Measurements from ENCODE around the gene ZNF646.

The ZNF646 gene

DNA sequence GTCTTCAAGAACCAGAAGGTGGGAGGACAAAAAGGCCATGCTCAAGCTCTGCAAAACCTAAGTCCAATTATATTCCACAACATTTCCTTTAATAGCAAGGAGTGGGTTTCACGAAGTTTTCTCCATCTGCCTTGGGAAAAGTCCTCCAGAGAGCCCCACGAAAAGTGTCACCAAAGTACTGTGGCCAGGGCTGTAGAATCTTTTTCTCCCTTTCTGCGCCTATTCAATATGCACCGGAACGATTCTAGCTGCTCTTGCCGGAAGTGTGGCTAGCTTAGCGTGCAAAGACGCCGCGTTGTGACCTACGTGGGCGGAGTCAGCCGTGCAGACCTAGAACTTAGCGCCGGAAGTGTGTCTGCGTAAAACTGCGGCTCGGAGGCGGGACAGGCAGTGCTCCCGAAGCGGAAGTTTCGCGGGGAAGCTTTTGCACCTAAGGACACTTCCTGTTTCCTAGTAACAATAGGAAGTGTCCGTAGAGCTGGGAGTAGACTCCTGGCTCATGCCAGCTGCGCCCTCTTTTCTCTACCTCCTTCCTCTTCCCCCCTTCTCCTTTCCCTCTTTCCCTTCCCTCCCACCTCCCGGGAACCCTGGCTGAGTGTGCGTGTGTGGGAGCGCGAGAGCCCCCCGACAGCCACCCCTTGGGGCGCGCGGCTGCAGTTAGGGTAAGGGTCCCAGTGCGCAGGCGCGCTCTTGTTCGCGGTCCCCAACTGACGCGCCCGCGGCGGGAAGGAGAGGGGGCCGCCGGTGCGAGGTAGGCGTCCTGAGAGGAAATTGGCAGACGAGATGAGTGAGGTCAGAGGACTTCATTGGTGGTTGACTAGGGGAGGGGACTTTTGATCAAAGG is at the start of gene ZNF646, which contains the start of gene ZNF668:
ZNF646 (plus strand) TSS at position 453 of the 844 bp plus-strand sequence. CDS start 1,903 bp downstream, outside the sequence.
ZNF668 (minus strand) TSS at position 271 of the 844 bp plus-strand sequence. CDS start 9,781 bp downstream, outside the sequence.
- peak; percentile 98 for DNase-seq

DNA sequence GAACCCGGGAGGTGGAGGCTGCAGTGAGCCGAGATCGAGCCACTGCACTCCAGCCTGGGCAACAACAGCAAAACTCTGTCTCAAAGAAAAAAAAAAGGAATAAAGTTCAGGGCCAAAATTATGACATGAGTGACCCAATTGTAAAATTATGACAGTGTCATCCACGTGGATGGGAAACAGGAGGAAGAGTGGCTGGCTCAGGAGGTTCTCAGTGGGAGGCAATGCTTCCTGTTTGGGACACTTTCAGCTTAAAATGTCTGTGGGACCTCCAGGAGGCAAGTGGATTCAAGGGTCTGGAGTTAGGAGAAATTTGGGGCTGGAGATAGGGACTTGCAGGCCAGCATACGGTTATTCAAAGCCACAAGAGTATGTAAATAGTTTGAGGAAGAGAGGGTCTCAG is 48.9 kb upstream of the ZNF646 start:
- DNase-seq, result no peak

DNA sequence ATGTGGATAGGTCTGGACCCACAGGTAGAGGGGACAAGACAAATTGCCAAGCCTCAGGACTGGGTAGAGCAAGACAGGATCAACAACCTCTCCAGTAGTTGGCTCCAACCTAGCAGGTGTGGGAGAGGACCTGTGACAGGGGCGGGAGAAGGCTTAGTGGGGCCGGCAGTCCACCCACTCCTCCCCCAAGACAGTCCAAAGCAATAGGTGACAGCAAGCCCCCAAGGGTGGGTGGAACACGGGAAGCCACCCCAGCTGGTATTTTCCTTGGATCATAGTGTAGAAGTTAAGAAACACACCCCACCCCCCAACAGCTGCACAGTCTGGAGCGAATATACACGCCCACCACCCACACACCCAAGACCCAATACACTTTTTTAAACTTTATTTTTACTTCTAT is 45.0 kb upstream of the ZNF646 start:
- no peak for DNase-seq

DNA sequence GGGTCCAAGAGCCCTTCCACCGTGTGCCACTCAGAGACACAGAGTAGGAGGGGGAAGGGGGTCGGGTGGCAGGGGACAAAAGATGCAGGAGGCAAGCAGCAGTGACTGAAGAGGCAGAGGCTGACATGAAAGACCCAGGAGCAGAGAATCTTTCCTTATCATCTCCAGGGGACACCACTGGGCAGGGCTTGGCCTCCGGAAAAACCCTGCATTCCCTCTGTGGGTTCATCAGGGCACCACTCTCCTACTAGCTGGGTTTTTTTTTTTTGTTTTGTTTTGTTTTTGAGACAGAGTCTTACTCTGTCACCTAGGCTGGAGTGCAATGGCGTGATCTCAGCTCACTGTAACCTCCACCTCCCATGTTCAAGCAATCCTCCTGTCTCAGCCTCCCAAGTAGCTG is 42.9 kb upstream of the ZNF646 start:
- DNase-seq, result no peak

DNA sequence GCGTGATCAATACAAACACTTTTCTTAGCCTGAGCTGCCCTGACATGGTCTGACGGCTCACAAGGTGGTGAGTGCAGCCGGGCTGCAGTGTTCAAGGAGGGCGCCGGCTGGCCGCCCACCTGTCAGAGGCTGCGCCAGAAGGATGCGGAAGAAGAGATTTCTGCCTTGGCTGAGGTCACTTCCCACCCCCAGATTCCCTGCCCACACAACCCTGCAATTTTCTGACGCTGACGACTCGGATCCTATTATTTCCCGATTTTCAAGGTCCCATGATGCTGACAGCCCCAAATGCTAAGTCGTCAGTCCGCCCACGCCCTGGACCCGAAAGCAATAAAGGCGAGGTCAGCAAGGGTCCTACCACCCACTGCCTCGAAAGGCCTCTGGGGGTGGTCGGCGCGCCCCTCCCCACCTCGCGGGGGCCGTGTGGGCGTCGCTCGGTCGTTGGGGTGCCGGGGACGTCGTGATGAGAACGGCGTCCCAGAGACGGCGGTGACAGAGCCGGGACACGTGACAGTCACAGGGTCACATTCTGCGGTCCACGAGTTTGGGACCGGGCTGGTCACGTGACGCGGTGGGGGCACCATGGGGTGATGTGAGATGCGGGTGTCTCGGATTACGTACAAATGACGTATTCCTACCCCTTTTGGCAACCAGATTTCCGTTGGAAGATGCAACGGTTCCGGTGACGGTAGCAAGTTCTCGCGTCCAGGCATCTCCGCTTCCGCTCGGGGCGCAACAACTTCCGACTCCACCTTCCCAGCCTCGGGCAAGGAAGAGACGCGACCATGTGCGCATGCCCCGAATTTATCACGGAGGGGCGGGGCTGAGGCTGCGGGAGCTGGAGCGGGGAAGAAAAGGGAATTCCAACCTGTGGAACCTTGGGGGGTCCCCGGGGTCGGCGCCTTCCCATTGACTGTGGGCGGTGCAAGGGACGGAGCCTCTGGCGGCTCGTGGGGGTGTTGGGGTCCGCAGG is 41.2 kb upstream of the ZNF646 start, which contains the start of gene STX4:
STX4 (plus strand) TSS at position 823 of the 973 bp plus-strand sequence. CDS start 248 bp downstream, outside the sequence.
- DNase-seq, result peak; percentile 96

GRCh38 chr16:31033709-31034492 is 40.3 kb upstream of the ZNF646 start:
- DNase-seq, result peak; percentile 87

- no peak for DNase-seq
These were observed 37.5 kb upstream of the ZNF646 start for GRCh38 chr16:31036691-31037090.

DNA sequence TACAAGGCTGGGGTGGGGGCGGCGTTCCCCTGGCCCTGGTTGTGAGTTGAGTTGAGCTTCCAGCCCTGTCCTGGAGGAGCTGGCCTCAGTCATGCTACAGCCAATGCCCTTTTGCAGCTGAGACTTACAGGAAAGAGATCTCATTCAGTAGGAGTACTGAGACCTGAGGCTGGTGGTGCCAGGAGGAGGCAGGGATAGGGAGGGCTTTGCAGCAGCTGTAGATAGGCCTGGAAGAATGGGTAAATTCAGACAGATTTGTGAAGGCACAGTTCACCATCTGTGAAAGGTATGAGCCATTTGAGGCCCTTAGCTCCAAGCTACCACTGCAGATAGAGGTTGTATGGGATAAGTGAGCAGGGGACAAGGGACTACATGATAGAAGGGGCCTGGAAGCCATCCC is 35.2 kb upstream of the ZNF646 start:
- no peak for DNase-seq

DNA sequence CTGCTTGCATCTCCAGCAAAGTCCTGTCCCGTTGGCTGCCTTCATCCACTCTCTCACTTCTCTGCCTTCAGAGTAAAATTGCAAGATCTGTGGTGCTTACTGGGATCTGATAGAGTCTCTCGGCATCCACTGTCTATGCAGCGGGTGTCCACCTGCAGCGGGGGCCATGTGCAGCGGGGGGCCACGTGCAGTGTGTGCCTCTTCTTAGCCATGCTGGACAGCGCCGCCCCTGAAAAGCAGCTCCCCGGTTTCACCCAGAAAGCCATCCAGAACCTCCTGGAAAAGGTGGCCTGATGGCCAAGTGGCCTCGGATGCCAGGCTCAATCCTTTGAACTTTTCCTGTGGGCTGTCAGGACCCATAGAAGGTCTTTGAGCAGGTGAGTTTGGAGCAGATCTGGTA is 31.4 kb upstream of the ZNF646 start:
- DNase-seq, result no peak

- no peak for DNase-seq
These were observed 30.9 kb upstream of the ZNF646 start for GRCh38 chr16:31043352-31043751.

DNA sequence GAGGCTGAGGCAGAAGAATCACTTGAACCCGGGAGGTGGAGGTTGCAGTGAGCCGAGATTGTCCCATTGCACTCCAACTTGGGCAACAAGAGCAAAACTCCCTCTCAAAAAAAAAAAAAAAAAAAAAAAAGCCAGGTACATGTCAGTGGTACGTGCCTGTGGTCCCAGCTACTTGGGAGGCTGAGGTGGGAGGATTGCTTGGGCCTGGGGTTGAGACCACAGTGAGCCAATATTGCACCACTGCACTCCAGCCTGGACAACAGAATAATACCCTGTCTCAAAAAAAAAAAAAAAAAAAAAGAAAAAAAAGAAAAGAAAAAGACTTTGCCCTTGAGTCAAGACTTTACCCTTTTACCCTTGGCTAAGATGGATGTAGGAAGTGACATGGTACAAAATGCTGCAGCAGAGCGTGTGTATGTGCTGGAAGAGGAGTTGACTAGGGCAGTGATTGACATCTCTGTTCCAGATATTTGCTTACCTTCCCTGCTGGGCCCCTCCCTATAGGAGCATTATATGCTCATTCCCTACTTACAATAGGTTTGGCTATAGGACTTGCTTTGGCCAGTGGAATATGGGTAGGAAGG is 30.2 kb upstream of the ZNF646 start:
- no peak for DNase-seq

GRCh38 chr16:31050280-31051030 is 23.8 kb upstream of the ZNF646 start:
- no peak for DNase-seq

GRCh38 chr16:31052114-31052513 is 22.1 kb upstream of the ZNF646 start:
- no peak for DNase-seq

GRCh38 chr16:31055613-31056012 is 18.6 kb upstream of the ZNF646 start:
- no peak for DNase-seq

- DNase-seq, result no peak
These were observed 13.0 kb upstream of the ZNF646 start for GRCh38 chr16:31061126-31061812.

DNA sequence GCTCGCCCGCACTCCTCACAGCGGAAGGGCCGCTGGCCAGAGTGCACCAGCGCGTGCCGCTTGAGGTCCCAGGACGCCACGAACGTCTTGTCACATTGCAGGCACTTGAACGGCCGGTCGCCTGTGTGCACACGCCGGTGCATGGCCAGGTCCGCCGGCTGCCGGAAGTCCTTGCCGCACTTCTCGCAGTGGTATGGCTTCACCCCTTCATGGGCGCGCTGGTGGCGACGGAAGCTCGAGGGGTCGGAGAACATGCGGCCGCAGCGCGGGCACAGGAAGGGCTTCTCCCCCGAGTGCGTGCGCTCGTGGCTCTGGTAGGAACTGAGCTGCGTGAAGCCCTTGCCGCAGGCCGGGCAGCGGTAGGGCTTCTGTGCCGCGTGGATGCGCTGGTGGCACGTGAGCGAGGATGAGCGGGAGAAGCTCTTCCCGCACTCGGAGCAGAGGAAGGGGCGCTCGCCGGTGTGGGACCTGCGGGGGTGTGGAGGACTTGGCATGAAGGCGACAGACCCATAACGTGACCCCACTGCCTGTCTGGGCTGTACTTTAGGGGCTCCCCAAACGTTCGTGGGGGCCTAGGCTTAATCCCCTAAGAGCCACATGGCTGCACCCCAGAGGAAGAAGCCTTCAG is 12.3 kb upstream of the ZNF646 start:
- DNase-seq, result no peak

DNA sequence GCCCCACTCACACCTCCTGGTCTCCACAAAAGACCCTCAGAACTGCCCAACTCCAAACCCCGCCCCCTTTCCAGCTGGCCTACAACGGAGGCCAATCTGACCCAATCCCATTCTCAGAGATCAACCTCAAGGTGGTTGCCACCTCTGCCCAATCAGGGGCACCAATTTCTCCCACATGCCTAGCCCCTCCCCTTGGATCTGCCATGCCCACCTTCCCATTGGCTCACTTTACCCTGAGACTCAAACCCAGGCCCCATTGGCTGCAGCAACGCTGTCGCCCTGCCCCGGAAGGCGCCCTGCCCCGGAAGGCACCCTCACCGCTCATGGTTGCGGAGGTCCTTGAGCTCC is 10.8 kb upstream of the ZNF646 start:
- DNase-seq, result no peak

DNA sequence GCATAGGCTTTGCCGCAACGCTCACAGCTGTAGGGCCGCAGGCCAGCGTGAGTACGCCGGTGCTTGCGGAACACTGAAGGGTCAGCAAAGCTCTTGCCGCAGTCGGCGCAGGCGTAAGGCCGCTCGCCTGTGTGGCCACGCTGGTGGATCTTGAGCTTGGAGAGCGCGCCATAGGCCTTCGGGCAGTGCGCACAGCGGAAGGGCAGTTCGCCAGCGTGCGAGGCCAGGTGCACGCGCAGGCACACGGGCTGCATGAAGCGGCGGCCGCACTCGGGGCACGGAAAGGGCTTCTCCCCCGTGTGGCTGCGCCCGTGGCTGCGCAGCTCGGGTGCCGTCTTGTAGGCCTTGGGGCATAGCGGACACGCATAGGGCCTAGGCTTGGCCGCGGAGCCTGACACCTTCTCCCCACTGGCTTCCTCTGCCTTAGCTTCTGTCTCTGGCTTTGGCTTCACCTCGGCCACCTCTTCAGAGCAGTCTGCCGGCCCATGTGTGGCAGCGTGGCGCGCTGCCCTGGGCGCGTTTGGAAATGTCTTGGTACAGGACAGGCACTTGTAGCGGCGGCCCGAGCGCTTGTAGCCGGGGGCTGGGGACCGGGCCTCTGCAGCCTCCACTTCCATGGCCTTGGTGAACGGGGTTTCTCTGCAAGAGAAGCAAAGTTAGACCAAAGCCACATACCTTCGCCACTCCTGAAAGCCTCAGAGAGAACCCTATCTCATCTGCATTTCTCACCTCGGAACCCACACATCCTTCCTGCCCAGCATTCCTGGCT is 10.2 kb upstream of the ZNF646 start:
- no peak for DNase-seq

GRCh38 chr16:31064882-31065461 is 9.2 kb upstream of the ZNF646 start:
- no peak for DNase-seq

Data from NK-92 treated with Interleukin-12 subunit alpha and Interleukin-12 subunit beta, amount 100 ng/mL, for 24 hours (cell line).